GM12874 (cell line): Measurements from ENCODE around the gene PLXNC1.

Experiments used
- CTCF ChIP-seq: IDR thresholded peaks from 2 replicates; pipeline ENCODE4 v1.5.1; 2011; ENCODE audit warnings: low read depth, mild to moderate bottlenecking, control low read depth, low read length, moderate library complexity; ENCODE audit not compliant: insufficient read depth

The PLXNC1 gene

GRCh38 chr12:94208622-94208966, 60.2 kb downstream of the PLXNC1 start:
- no peak for TF ChIP-seq CTCF

GRCh38 chr12:94209240-94209639, 60.9 kb downstream of the PLXNC1 start:
- no peak for TF ChIP-seq CTCF

- TF ChIP-seq CTCF, result no peak
Observed at GRCh38 chr12:94211021-94211420, 62.6 kb downstream of the PLXNC1 start.

DNA sequence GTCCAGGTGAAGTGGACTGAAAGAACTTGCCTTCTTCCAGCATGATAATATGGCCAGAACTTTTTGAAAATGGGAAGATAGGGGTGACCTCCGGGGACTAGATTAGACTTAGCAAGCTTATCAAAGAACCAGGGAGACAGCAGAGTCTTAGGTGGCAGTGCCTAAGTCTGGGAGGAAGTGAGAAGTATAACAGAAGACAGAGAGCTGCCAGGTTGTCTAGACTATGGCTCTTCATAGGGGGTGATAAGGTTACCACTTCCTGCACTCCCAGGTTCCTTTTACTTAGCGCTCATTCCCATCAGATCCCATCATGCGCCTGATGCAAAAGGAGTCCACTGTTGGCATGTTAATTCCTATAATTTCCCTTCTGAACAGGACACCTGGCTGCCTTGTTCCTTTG, 69.9 kb downstream of the PLXNC1 start:
- no peak for TF ChIP-seq CTCF

GRCh38 chr12:94219622-94220302, 71.4 kb downstream of the PLXNC1 start:
- TF ChIP-seq CTCF, result no peak

- TF ChIP-seq CTCF, result no peak
Observed at GRCh38 chr12:94220804-94221203, 72.4 kb downstream of the PLXNC1 start.

GRCh38 chr12:94222351-94223084, 74.1 kb downstream of the PLXNC1 start:
- no peak for TF ChIP-seq CTCF
